Neural cell (in vitro differentiated cells): ENCODE data around the gene AHSP.

Experiments
- EP300 ChIP-seq: fragments of 450-650 bp; conservative IDR thresholded peaks from 2 replicates; pipeline ENCODE4 v1.6.1; 2014; ENCODE audit warnings: antibody characterized with exemption, mild to moderate bottlenecking, moderate library complexity; ENCODE audit not compliant: poor library complexity, severe bottlenecking
- EZH2 ChIP-seq: fragments of 200-600, 300-800 bp; shearing (Covaris generic), sonication (generic); IDR thresholded peaks from 2 replicates; pipeline ENCODE4 v1.6.1; 2014; ENCODE audit warnings: antibody characterized with exemption, low read length, borderline replicate concordance, mild to moderate bottlenecking; ENCODE audit not compliant: insufficient read depth, poor library complexity, severe bottlenecking
- MXI1 ChIP-seq: fragments of 450-650 bp; conservative IDR thresholded peaks from 2 replicates; pipeline ENCODE4 v1.6.1; 2014; ENCODE audit warnings: antibody characterized with exemption, mild to moderate bottlenecking; ENCODE audit not compliant: poor library complexity, severe bottlenecking
- TF ChIP-seq, protein P1 (sequence below): fragments of 450-650 bp; IDR thresholded peaks from 2 replicates; pipeline ENCODE4 v1.5.1; 2014; ENCODE audit warnings: antibody characterized with exemption, mild to moderate bottlenecking, moderate library complexity; ENCODE audit not compliant: poor library complexity, severe bottlenecking
- TF ChIP-seq, protein P2 (sequence below): IDR thresholded peaks from 2 replicates; pipeline ENCODE4 v1.6.1; 2012; ENCODE audit warnings: borderline replicate concordance

DNA sequence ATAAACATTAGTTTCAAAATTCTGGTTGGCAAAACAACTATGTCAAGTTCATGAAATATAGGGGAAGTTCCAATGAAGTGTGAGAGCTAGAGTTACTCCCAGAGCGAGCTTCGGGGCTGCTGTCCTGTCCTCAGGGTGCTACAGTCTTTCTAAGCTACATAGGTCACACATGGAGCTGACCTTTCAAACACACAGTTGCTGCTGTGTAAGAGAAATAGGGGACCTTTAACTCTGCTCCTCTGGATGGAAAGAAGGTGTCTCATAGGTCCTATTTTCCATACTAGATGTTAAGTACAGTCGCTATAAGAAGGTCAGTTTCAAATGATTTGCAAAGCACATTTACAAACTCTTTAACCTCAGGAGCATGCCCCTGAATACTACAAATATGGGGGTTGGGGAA is 6.3 kb upstream of the AHSP start:
- TF ChIP-seq, protein P1, sequence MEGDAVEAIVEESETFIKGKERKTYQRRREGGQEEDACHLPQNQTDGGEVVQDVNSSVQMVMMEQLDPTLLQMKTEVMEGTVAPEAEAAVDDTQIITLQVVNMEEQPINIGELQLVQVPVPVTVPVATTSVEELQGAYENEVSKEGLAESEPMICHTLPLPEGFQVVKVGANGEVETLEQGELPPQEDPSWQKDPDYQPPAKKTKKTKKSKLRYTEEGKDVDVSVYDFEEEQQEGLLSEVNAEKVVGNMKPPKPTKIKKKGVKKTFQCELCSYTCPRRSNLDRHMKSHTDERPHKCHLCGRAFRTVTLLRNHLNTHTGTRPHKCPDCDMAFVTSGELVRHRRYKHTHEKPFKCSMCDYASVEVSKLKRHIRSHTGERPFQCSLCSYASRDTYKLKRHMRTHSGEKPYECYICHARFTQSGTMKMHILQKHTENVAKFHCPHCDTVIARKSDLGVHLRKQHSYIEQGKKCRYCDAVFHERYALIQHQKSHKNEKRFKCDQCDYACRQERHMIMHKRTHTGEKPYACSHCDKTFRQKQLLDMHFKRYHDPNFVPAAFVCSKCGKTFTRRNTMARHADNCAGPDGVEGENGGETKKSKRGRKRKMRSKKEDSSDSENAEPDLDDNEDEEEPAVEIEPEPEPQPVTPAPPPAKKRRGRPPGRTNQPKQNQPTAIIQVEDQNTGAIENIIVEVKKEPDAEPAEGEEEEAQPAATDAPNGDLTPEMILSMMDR = no peak
- TF ChIP-seq EZH2 (no peak), EP300 (no peak), MXI1 (no peak)
- TF ChIP-seq, protein P2, sequence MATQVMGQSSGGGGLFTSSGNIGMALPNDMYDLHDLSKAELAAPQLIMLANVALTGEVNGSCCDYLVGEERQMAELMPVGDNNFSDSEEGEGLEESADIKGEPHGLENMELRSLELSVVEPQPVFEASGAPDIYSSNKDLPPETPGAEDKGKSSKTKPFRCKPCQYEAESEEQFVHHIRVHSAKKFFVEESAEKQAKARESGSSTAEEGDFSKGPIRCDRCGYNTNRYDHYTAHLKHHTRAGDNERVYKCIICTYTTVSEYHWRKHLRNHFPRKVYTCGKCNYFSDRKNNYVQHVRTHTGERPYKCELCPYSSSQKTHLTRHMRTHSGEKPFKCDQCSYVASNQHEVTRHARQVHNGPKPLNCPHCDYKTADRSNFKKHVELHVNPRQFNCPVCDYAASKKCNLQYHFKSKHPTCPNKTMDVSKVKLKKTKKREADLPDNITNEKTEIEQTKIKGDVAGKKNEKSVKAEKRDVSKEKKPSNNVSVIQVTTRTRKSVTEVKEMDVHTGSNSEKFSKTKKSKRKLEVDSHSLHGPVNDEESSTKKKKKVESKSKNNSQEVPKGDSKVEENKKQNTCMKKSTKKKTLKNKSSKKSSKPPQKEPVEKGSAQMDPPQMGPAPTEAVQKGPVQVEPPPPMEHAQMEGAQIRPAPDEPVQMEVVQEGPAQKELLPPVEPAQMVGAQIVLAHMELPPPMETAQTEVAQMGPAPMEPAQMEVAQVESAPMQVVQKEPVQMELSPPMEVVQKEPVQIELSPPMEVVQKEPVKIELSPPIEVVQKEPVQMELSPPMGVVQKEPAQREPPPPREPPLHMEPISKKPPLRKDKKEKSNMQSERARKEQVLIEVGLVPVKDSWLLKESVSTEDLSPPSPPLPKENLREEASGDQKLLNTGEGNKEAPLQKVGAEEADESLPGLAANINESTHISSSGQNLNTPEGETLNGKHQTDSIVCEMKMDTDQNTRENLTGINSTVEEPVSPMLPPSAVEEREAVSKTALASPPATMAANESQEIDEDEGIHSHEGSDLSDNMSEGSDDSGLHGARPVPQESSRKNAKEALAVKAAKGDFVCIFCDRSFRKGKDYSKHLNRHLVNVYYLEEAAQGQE = no peak
